ENCODE results near the gene MB21D2.

Gene MB21D2

DNA sequence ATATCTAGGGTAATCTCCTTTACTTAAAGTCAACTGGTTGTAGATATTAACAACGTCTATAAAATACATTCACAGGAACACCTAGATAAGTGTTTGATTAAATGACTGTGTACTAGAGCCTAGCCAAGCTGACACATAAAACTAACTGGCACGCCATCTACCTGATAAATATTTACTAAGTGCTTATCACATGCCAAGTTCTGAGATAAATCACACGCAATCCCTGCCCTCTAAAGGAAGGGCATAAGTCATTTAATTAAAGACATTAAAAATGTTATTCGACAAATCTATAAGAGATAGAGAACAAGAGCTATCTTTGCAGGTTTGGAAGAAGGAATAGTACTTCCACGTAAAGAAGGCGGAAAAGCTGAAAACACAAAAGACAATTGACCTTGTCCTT lies 11.1 kb upstream of the MB21D2 start:
- Histone ChIP-seq H3K79me2 (ENCODE audit: insufficient read depth, low read length) (no peaks in the 10 kb centered on the region), H3K9me3 (ENCODE audit: insufficient read depth, low read length) (no peaks in the 10 kb centered on the region), H3K4me2 (ENCODE audit: low read depth, low read length, poor library complexity, severe bottlenecking) (no peak overlapping the region), H3K4me3 (ENCODE audit: insufficient read depth, low read length, poor library complexity, severe bottlenecking) (no peak overlapping the region), H3K27me3 (ENCODE audit: low read length) (no peaks in the 10 kb centered on the region), H3F3A (ENCODE audit: insufficient read depth) (no peaks in the 10 kb centered on the region), H3K36me3 (ENCODE audit: low read length) (no peaks in the 10 kb centered on the region), H3K27ac (ENCODE audit: low read depth, low read length) (no peak overlapping the region), H4K20me1 (ENCODE audit: low read depth, low read length) (no peaks in the 10 kb centered on the region), H3K9me2 (replicated peaks; ENCODE audit: insufficient read depth, low read length) (no peaks in the 10 kb centered on the region), H3K9ac (ENCODE audit: low read length) (no peak overlapping the region), H2AFZ (ENCODE audit: low read depth, low read length, severe bottlenecking) (no peak overlapping the region)
- TF ChIP-seq, protein P1, sequence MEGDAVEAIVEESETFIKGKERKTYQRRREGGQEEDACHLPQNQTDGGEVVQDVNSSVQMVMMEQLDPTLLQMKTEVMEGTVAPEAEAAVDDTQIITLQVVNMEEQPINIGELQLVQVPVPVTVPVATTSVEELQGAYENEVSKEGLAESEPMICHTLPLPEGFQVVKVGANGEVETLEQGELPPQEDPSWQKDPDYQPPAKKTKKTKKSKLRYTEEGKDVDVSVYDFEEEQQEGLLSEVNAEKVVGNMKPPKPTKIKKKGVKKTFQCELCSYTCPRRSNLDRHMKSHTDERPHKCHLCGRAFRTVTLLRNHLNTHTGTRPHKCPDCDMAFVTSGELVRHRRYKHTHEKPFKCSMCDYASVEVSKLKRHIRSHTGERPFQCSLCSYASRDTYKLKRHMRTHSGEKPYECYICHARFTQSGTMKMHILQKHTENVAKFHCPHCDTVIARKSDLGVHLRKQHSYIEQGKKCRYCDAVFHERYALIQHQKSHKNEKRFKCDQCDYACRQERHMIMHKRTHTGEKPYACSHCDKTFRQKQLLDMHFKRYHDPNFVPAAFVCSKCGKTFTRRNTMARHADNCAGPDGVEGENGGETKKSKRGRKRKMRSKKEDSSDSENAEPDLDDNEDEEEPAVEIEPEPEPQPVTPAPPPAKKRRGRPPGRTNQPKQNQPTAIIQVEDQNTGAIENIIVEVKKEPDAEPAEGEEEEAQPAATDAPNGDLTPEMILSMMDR (IDR thresholded peaks at IDR 0.05; ENCODE audit: insufficient read depth, low read length, poor library complexity, severe bottlenecking), result no peak
- TF ChIP-seq EZH2phosphoT487 (conservative IDR thresholded peaks at IDR 0.05; ENCODE audit: low read length), result no peak

- H3K9me2 ChIP-seq (replicated peaks; ENCODE audit: insufficient read depth, low read length), result no peaks in the 10 kb centered on the region
- no peak overlapping the region for H2AFZ ChIP-seq (ENCODE audit: low read depth, low read length, severe bottlenecking)
- TF ChIP-seq EZH2phosphoT487 (conservative IDR thresholded peaks at IDR 0.05; ENCODE audit: low read length), result no peak
- TF ChIP-seq, protein P1 (IDR thresholded peaks at IDR 0.05; ENCODE audit: insufficient read depth, low read length, poor library complexity, severe bottlenecking), result no peak
- no peaks in the 10 kb centered on the region for H4K20me1 ChIP-seq (ENCODE audit: low read depth, low read length)
- no peak overlapping the region for H3K9ac ChIP-seq (ENCODE audit: low read length)
- no peaks in the 10 kb centered on the region for H3F3A ChIP-seq (ENCODE audit: insufficient read depth)
- no peaks in the 10 kb centered on the region for H3K9me3 ChIP-seq (ENCODE audit: insufficient read depth, low read length)
- H3K27ac ChIP-seq (ENCODE audit: low read depth, low read length), result no peak overlapping the region
- H3K4me2 ChIP-seq (ENCODE audit: low read depth, low read length, poor library complexity, severe bottlenecking), result no peak overlapping the region
- no peaks in the 10 kb centered on the region for H3K79me2 ChIP-seq (ENCODE audit: insufficient read depth, low read length)
- no peak overlapping the region for H3K4me3 ChIP-seq (ENCODE audit: insufficient read depth, low read length, poor library complexity, severe bottlenecking)
- no peaks in the 10 kb centered on the region for H3K27me3 ChIP-seq (ENCODE audit: low read length)
- no peaks in the 10 kb centered on the region for H3K36me3 ChIP-seq (ENCODE audit: low read length)
Observed at GRCh38 chr3:192928016-192928415, 10.4 kb upstream of the MB21D2 start.

- H3K79me2 ChIP-seq (ENCODE audit: insufficient read depth, low read length), result no peaks in the 10 kb centered on the region
- no peak for TF ChIP-seq EZH2phosphoT487 (conservative IDR thresholded peaks at IDR 0.05; ENCODE audit: low read length)
- TF ChIP-seq, protein P1 (IDR thresholded peaks at IDR 0.05; ENCODE audit: insufficient read depth, low read length, poor library complexity, severe bottlenecking), result no peak
- H4K20me1 ChIP-seq (ENCODE audit: low read depth, low read length), result no peaks in the 10 kb centered on the region
- H3K4me3 ChIP-seq (ENCODE audit: insufficient read depth, low read length, poor library complexity, severe bottlenecking), result no peak overlapping the region
- no peak overlapping the region for H3K9ac ChIP-seq (ENCODE audit: low read length)
- no peak overlapping the region for H3K27ac ChIP-seq (ENCODE audit: low read depth, low read length)
- H2AFZ ChIP-seq (ENCODE audit: low read depth, low read length, severe bottlenecking), result no peak overlapping the region
- no peaks in the 10 kb centered on the region for H3K9me3 ChIP-seq (ENCODE audit: insufficient read depth, low read length)
- H3K4me2 ChIP-seq (ENCODE audit: low read depth, low read length, poor library complexity, severe bottlenecking), result no peak overlapping the region
- no peaks in the 10 kb centered on the region for H3K27me3 ChIP-seq (ENCODE audit: low read length)
- no peaks in the 10 kb centered on the region for H3F3A ChIP-seq (ENCODE audit: insufficient read depth)
- H3K36me3 ChIP-seq (ENCODE audit: low read length), result no peaks in the 10 kb centered on the region
- H3K9me2 ChIP-seq (replicated peaks; ENCODE audit: insufficient read depth, low read length), result no peaks in the 10 kb centered on the region
Observed at GRCh38 chr3:192927016-192927415, 9.4 kb upstream of the MB21D2 start.

All from SU-DHL-6 (cell line).